ENCODE results near the gene RAB3B.

Gene RAB3B

DNA sequence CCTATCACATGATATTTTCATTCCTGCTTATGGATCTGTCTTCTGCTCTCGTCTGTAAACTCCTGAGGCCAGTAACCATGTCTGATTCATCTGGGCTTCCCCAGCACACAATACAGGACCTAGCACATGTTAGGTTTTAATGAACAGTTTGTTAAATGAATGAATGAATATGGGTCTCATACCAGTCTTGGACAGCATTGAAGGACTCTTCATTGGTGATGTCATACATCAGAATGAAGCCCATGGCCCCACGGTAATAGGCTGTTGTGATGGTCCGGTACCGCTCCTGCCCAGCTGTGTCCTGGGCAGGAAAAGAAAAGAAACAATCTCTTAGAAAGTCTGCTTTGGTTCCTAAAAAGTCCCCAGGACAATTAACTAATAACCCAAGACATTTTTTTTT is 53.4 kb downstream of the RAB3B start:
- TF ChIP-seq, protein P1, sequence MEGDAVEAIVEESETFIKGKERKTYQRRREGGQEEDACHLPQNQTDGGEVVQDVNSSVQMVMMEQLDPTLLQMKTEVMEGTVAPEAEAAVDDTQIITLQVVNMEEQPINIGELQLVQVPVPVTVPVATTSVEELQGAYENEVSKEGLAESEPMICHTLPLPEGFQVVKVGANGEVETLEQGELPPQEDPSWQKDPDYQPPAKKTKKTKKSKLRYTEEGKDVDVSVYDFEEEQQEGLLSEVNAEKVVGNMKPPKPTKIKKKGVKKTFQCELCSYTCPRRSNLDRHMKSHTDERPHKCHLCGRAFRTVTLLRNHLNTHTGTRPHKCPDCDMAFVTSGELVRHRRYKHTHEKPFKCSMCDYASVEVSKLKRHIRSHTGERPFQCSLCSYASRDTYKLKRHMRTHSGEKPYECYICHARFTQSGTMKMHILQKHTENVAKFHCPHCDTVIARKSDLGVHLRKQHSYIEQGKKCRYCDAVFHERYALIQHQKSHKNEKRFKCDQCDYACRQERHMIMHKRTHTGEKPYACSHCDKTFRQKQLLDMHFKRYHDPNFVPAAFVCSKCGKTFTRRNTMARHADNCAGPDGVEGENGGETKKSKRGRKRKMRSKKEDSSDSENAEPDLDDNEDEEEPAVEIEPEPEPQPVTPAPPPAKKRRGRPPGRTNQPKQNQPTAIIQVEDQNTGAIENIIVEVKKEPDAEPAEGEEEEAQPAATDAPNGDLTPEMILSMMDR (IDR thresholded peaks at IDR 0.05; ENCODE audit: low read depth, low read length) = no peak

DNA sequence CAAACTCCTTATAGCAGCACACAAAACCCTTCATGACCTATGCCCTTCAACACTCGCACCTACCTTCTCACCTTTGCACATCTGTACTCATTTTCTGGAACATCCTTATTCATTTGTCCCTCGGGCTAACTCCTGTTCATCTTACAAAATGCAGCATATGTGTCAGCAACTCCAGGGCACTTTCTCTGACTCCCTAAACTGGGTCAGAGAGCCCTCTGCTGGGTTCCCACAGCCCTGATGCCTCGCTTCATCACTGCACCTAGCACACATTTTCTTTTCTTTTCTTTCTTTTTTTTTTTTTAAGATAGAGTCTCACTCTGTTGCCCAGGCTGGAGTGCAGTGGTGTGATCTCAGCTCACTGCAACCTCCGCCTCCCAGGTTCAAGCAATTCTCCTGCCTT is 54.0 kb downstream of the RAB3B start:
- TF ChIP-seq, protein P1 (IDR thresholded peaks at IDR 0.05; ENCODE audit: low read depth, low read length) = peak; percentile 31
- DNase-seq (ENCODE audit: extremely low read depth, low read depth) = no peak

More for the DNA sequence above, 53.4 kb downstream of the RAB3B start:
- no peak for DNase-seq (ENCODE audit: extremely low read depth, low read depth)

DNA sequence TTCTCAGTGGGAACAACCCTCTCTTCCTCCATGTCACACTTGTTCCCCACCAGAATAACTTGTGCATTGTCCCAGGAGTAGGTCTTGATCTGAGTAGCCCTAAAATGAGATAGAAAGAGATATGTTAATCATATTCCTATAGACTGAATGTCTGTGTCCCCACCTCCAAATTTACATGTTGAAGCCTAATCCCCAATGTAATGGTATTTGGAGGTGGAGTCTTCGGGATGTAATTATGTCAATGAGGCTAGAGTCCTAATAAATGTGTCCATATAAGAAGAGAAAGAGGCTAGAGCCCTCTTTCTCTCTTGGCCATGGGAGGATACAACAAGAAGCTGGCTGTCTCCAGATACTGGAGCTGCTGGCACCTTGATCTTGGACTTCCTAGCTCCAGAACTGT is 57.2 kb downstream of the RAB3B start:
- no peak for DNase-seq (ENCODE audit: extremely low read depth, low read depth)
- TF ChIP-seq, protein P1 (IDR thresholded peaks at IDR 0.05; ENCODE audit: low read depth, low read length) = no peak

DNA sequence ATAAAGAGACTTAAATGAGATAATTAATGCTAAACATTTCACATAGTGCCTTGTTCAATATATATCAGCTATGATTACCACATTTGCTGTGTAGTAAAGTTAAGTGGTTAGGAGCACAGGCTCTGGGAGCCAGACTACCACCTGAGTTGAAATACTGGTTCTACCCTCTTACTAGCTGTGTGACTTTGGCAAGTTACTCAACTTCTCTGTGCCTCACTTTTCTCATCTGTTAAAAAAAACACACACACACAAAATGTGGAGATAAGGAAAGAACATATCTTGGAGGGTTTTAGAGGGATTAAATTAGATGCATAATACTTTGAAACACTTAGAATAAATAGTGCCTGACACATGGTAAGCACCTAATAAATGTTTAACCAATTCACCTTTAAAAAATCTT is 60.2 kb downstream of the RAB3B start:
- TF ChIP-seq, protein P1 (IDR thresholded peaks at IDR 0.05; ENCODE audit: low read depth, low read length) = no peak
- DNase-seq (ENCODE audit: extremely low read depth, low read depth) = no peak

DNA sequence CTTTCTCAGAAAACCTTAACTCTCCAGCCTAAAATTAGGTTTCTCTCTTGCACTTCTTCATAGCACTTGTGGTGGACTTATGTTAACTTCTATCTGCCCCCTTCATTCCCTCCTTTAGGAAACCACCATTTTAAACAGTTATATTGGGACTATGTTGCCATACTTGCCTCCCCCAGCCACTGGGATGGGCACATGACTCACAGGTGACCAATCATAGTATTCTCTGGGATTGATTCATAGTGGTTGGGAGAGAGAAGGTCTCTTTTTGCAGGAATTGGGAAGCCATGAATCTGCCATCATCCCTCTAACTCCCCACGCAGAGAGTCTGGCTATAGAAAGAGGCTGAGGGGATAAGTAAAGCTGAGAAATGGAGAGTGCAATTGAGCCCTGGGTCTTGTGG is 61.6 kb downstream of the RAB3B start:
- DNase-seq (ENCODE audit: extremely low read depth, low read depth) = no peak
- TF ChIP-seq, protein P1 (IDR thresholded peaks at IDR 0.05; ENCODE audit: low read depth, low read length) = no peak

DNA sequence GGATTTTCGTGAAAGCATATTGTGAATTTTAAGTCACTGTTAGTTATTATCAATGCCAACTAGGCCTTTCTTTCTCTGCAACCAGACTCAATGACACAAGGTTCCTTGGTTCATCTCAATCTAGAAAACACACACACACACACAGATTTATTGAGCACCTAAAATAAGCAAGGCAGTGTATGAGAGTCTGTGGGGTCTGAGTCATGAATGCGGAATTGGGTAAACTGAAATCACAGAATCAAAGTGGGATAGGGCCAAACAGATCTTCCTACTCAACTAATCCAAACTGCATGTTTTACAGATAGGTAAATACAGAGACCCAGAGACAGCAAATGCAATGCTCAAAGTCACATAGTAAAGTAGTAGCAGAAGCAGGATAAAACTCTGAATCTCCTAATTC is 63.5 kb downstream of the RAB3B start:
- TF ChIP-seq, protein P1 (IDR thresholded peaks at IDR 0.05; ENCODE audit: low read depth, low read length) = no peak
- no peak for DNase-seq (ENCODE audit: extremely low read depth, low read depth)

DNA sequence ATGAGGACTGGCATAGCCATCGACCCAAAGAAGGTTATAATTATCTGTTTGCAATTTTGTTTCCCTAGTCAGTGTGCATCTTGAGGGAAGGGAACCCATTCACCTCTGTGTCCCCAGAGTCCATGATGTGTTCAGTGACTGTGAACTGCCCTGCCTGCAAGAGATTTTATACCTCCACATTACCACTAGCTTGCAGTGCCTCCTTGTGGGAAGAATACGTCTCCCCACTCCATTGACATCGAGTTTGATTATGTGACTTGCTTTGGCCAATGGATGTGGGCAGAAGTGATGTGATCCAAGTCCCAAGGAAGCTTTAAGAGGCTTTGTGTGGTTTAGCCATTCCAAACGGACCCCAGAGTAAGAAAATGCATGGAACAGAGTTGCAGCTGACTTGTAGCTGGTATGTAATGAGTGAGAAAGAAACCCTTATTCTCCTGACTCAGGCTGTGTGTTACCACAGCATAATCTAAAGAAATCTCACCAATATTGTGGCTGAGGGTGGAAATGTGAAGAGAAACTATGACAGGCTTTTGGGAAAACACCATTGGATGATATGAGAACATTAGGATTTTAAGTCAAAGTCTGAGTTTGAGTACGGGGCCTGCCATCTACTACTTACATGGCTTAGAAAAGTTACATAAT is 64.2 kb downstream of the RAB3B start:
- DNase-seq (ENCODE audit: extremely low read depth, low read depth) = no peak
- TF ChIP-seq, protein P1 (IDR thresholded peaks at IDR 0.05; ENCODE audit: low read depth, low read length) = peak; percentile 41

Data from AG09319 (cell line).